ENCODE measurements around the gene GLTPD2. TPM values are rescaled to one million over a fixed set of nuclear protein-coding genes. Genes with fewer than 3 reads are reported as not detected.
A peak's percentile ranks its signal among the peaks of the same experiment; 100 is the strongest.

GLTPD2 gene
- total RNA-seq, 2 donors from 2014 or later = not detected

GRCh38 chr17:4786106-4786511 is 2.7 kb upstream of the GLTPD2 start, which contains the start of gene VMO1:
VMO1 (minus strand) TSS chr17:4786364; CDS start chr17:4786352, 12 bp downstream.
- TF ChIP-seq CTCF (IDR thresholded peaks at IDR 0.05) (no peak), POLR2A (IDR thresholded peaks at IDR 0.05) (peak in 1 of 3 donors; percentile 18)
- no peak within 1 kb of the TSS for H3K27ac ChIP-seq
- 8 to 14% methylated on average over 10 to 23 of the region's 24 CpGs for WGBS, 2 donors
- peaks cover 0 to 21% of the 10 kb centered on the region in 2 donors for H3K27me3 ChIP-seq
- ATAC-seq = no peak
- H3K36me3 ChIP-seq (replicated peaks in 1 of 2; ENCODE audit: insufficient read depth in 1 of 2, low read depth in 2 of 2) = no peaks in the 10 kb centered on the region
- DNase-seq = peak in 2 of 4 donors; percentile 22 to 24
- H3K9me3 ChIP-seq = no peaks in the 10 kb centered on the region
- H3K4me1 ChIP-seq = peaks cover 49% of the 10 kb centered on the region
- intact Hi-C loops (cut with DNase I) = loop anchor here (5.0 kb wide), 2 partner anchors 54 to 101 kb away; partner anchors contain the start of gene MED11
- no peak within 1 kb of the TSS for H3K4me3 ChIP-seq

DNA sequence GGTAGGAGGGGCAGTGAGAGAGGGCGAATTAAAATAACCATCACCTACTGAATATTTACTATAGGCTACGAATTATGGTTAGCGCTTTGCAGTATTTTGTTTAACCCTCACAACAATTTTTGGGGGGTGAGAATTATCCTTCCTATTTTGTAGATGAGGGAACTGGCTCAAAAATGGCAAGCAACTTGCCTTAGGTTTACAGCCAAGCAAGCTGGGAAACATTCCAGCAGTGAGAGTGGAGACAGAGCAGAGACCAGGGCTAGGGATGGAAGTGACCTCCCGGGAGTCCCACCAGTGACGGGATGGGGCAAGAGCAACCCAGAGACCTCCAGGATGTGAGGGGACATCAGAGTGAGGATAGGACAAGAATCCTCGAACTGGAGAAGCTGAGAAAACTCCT is 2.2 kb upstream of the GLTPD2 start:
- Histone ChIP-seq H3K4me3 (no peak overlapping the region), H3K27ac (no peak overlapping the region), H3K27me3 (peaks cover 0 to 21% of the 10 kb centered on the region in 2 donors), H3K36me3 (replicated peaks in 1 of 2; ENCODE audit: insufficient read depth in 1 of 2, low read depth in 2 of 2) (no peaks in the 10 kb centered on the region), H3K9me3 (no peaks in the 10 kb centered on the region), H3K4me1 (peaks cover 49% of the 10 kb centered on the region)
- 18 to 20% methylated on average over 6 of the region's 6 CpGs for WGBS, 2 donors
- DNase-seq (no peak), ATAC-seq (no peak)
- TF ChIP-seq POLR2A (IDR thresholded peaks at IDR 0.05) (peak in 1 of 3 donors; percentile 1), CTCF (IDR thresholded peaks at IDR 0.05) (no peak)
- intact Hi-C loops (cut with DNase I) = loop anchor here (5.0 kb wide), 2 partner anchors 54 to 101 kb away; partner anchors contain the start of gene MED11

DNA sequence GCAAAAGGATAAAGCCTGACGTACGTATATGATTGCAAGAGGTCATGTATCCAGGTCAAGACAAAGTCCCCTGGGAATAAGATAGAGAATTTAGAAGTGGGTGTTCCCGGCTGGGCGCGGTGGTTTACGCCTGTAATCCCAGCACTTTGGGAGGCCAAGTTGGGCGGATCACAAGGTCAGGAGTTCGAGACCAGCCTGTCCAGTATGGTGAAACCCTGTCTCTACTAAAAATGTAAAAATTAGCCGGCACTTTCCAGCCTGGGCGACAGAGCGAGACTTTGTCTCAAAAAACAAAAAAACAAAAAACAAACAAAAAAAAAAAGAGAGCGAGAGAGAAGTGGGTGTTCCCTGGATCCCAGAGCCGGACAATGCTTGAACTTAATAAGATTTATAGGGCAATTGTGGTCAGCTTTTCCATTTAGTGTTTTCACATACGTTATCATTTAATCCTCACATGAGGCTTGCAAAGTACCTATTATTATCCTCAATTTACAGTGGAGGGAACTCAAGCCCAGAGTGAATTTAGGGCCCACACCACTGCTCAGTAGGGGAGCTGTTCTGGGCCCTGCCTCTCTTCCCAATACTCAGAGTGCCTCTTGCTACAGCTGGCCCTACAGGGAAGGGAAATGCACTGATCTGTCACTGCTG is 481 bp upstream of the GLTPD2 start:
- no peak for TF ChIP-seq POLR2A (IDR thresholded peaks at IDR 0.05)
- no peak for TF ChIP-seq CTCF (IDR thresholded peaks at IDR 0.05)
- ATAC-seq (no peak), DNase-seq (no peak)
- Histone ChIP-seq H3K4me3 (no peak overlapping the region), H3K27ac (no peak overlapping the region), H3K9me3 (no peaks in the 10 kb centered on the region), H3K4me1 (peaks cover 49% of the 10 kb centered on the region), H3K27me3 (peaks cover 0 to 11% of the 10 kb centered on the region in 2 donors), H3K36me3 (replicated peaks in 1 of 2; ENCODE audit: insufficient read depth in 1 of 2, low read depth in 2 of 2) (no peaks in the 10 kb centered on the region)
- 83 to 90% methylated on average over 14 of the region's 14 CpGs for WGBS, 2 donors
- intact Hi-C loops (cut with DNase I) = loop anchor here (5.0 kb wide), 2 partner anchors 56 to 99 kb away; partner anchors contain the start of gene MED11

DNA sequence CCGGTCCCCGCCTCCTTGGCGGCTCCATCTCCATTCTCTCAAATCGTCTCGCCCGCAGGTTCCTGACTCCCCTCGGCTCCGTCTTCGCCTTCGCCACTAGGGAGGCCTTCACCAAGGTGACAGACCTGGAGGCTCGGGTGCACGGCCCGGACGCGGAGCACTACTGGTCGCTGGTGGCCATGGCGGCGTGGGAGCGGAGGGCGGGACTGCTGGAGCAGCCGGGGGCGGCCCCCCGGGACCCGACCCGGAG is 862 bp downstream of the GLTPD2 start:
- Histone ChIP-seq H3K9me3 (no peaks in the 10 kb centered on the region), H3K36me3 (replicated peaks in 1 of 2; ENCODE audit: insufficient read depth in 1 of 2, low read depth in 2 of 2) (no peaks in the 10 kb centered on the region), H3K4me3 (peak overlapping the region; percentile 31 to 59), H3K27ac (peak overlapping the region; percentile 91 to 100 (median 94)), H3K27me3 (peaks cover 0 to 11% of the 10 kb centered on the region in 2 donors), H3K4me1 (peaks cover 49% of the 10 kb centered on the region)
- WGBS, 2 donors = 0% methylated on average over 1 to 24 of the region's 25 CpGs
- TF ChIP-seq POLR2A (IDR thresholded peaks at IDR 0.05) (no peak), CTCF (IDR thresholded peaks at IDR 0.05) (no peak)
- DNase-seq (no peak), ATAC-seq (no peak)
- intact Hi-C loops (cut with DNase I) = loop anchor here (5.0 kb wide), 2 partner anchors 57 to 98 kb away; partner anchors contain the start of gene MED11

Data from body of pancreas (tissue), 4 donors.